Caco-2 (cell line): ENCODE results near the gene DCLRE1C. TPM values are rescaled to one million over a fixed set of nuclear protein-coding genes. Genes with fewer than 3 reads are reported as not detected.
A peak's percentile ranks its signal among the peaks of the same experiment; 100 is the strongest.

Experiments used
- BruUV-seq: library from RNA; stranded (reverse); fragments of 400-500 nt; replicated peaks from 2 replicates; lab custom pipeline; 2021; lab: Mats Ljungman, UMichigan
- CTCF ChIA-PET: fragments of 300-600 bp; sonication (Branson Sonifier 250); formaldehyde crosslinking; loops from one replicate; lab custom pipeline; 2022; ENCODE audit warnings: antibody characterized with exemption; lab: Charles Lee
- POLR2A ChIA-PET: fragments of 300-600 bp; sonication (Branson Sonifier 250); formaldehyde crosslinking; loops from one replicate; lab custom pipeline; 2022; ENCODE audit warnings: antibody characterized with exemption; lab: Charles Lee
- DNase-seq, 2 experiments: peaks; one replicate each; pipeline versions ENCODE4 v3.0.0 to v3.0.0-alpha.2; 2020 to 2022
- H3K27me3 ChIP-seq: replicated peaks from 2 replicates; pipeline ENCODE4 v1.6.0; 2011; ENCODE audit warnings: low read length; ENCODE audit not compliant: control insufficient read depth, insufficient read depth
- H3K36me3 ChIP-seq: 2 replicates; pipeline ENCODE4 v1.5.1; 2011; ENCODE audit warnings: low read length; ENCODE audit not compliant: control insufficient read depth, insufficient read depth
- H3K4me1 ChIP-seq: fragments of 250-450 bp; sonication (Bioruptor Pico); 2 replicates; pipeline ENCODE4 v1.5.1; 2020; ENCODE audit warnings: mild to moderate bottlenecking
- H3K4me3 ChIP-seq: 2 replicates; pipeline ENCODE4 v1.5.1; 2011; ENCODE audit warnings: low read depth, mild to moderate bottlenecking, control low read depth, low read length
- H3K9me3 ChIP-seq: fragments of 250-450 bp; sonication (Bioruptor Pico); 2 replicates; pipeline ENCODE4 v1.5.1; 2020; ENCODE audit warnings: mild to moderate bottlenecking, moderate library complexity
- H3K27ac Mint-ChIP-seq: one replicate; pipeline ENCODE4 v1.8.0; 2022; ENCODE audit warnings: mixed read lengths; ENCODE audit not compliant: unreplicated experiment
- H3K27me3 Mint-ChIP-seq: one replicate; pipeline ENCODE4 v1.8.0; 2022; ENCODE audit warnings: mixed read lengths; ENCODE audit not compliant: insufficient read depth, unreplicated experiment
- H3K36me3 Mint-ChIP-seq: one replicate; pipeline ENCODE4 v1.8.0; 2022; ENCODE audit warnings: mild to moderate bottlenecking, mixed read lengths; ENCODE audit not compliant: insufficient read depth, unreplicated experiment
- H3K4me1 Mint-ChIP-seq: one replicate; pipeline ENCODE4 v1.8.0; 2022; ENCODE audit warnings: low read depth, mixed read lengths; ENCODE audit not compliant: unreplicated experiment
- H3K4me3 Mint-ChIP-seq: one replicate; pipeline ENCODE4 v1.8.0; 2022; ENCODE audit warnings: mild to moderate bottlenecking, moderate library complexity, mixed read lengths; ENCODE audit not compliant: unreplicated experiment
- H3K9me3 Mint-ChIP-seq: one replicate; pipeline ENCODE4 v1.8.0; 2022; ENCODE audit warnings: mixed read lengths; ENCODE audit not compliant: unreplicated experiment
- intact Hi-C: fragments of 100-400 bp; cut with micrococcal nuclease; formaldehyde crosslinking; loops from one replicate; pipeline ENCODE4 v1.10.0; 2022; ENCODE audit not compliant: unreplicated experiment
- total RNA-seq: library from RNA; stranded (reverse); gene quantifications from 2 replicates; pipeline ENCODE4 v1.2.3, GENCODE V29; 2022
- TF ChIP-seq, protein P1 (sequence below), 2 experiments: fragments of 200-600 bp in 1 of 2; IDR thresholded peaks; 1 replicate in 1 of 2; 2 replicates in 1 of 2; pipeline versions ENCODE4 v1.5.1 to v1.8.0; 2011 to 2022; ENCODE audit warnings: antibody characterized with exemption in 1 of 2, control low read depth in 1 of 2, inconsistent platforms in 1 of 2, low read depth in 1 of 2, low read length in 1 of 2, mild to moderate bottlenecking in 1 of 2, moderate library complexity in 1 of 2; ENCODE audit not compliant: insufficient read depth in 1 of 2, severe bottlenecking in 1 of 2, unreplicated experiment in 1 of 2

DCLRE1C gene
- total RNA-seq, 1 experiment from 2014 or later, result 23.7 TPM

DNA sequence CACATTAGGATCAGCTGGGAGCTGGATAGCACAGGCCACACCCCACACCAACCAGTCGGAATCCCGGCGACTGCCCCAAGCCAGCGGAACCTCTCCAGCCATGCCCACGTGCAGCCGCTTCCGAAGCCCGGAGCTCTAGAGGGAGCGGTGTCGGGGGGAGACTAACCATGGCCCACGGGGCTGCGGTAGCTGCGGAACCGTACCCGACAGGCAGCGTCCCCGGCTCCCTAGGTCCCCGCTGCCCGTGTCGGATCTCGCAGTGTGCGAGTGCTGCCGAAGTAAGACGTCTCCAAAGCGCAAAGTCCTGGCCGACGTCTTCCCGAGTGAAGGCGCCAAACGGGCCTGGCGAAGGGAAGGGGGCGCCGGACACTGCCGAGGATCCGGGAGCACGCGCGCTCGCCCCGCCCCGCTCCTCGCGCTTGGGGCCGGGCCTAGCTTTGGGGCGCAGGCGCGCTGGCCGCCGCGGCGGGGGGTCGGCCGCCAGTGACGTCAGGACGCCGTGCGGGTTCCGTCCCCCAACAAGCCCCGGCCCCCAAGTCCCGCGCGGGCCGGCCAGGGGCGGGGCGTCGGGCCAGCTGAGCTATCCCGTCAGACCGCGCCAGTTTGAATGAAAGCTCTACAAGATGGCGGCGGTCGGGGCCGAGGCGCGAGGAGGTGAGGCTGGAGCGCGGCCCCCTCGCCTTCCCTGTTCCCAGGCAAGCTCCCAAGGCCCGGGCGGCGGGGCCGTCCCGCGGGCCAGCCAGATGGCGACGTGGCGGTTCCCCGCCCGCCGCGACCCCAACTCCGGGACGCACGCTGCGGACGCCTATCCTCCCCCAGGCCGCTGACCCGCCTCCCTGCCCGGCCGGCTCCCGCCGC lies 75.4 kb downstream of the DCLRE1C start, which contains the start of gene SUV39H2:
Gene SUV39H2, plus strand, starts transcription at position 601 of the 858 bp plus-strand sequence. Its CDS starts 23 bp downstream, at position 624.
- Histone ChIP-seq H3K36me3 (no peaks in the 10 kb centered on the region), H3K4me1 (peaks cover 9% of the 10 kb centered on the region; the same call in 1 of the 2 replicates), H3K27me3 (no peaks in the 10 kb centered on the region), H3K9me3 (no peaks in the 10 kb centered on the region), H3K4me3 (peak within 1 kb of the TSS; percentile 93)
- intact Hi-C loops, result loop anchor here (1.0 to 5.0 kb wide), 7 partner anchors 18 to 381 kb away; partner anchors contain the start of genes CDNF, DCLRE1C, HSPA14 and MEIG1
- H3K4me1 Mint-ChIP-seq, result peaks cover 14% of the 10 kb centered on the region
- H3K9me3 Mint-ChIP-seq, result no peaks in the 10 kb centered on the region
- TF ChIP-seq, protein P1, sequence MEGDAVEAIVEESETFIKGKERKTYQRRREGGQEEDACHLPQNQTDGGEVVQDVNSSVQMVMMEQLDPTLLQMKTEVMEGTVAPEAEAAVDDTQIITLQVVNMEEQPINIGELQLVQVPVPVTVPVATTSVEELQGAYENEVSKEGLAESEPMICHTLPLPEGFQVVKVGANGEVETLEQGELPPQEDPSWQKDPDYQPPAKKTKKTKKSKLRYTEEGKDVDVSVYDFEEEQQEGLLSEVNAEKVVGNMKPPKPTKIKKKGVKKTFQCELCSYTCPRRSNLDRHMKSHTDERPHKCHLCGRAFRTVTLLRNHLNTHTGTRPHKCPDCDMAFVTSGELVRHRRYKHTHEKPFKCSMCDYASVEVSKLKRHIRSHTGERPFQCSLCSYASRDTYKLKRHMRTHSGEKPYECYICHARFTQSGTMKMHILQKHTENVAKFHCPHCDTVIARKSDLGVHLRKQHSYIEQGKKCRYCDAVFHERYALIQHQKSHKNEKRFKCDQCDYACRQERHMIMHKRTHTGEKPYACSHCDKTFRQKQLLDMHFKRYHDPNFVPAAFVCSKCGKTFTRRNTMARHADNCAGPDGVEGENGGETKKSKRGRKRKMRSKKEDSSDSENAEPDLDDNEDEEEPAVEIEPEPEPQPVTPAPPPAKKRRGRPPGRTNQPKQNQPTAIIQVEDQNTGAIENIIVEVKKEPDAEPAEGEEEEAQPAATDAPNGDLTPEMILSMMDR (IDR thresholded peaks at IDR 0.05; ENCODE audit: insufficient read depth in 1 of 2, low read depth in 1 of 2, low read length in 1 of 2, severe bottlenecking in 1 of 2, unreplicated experiment in 1 of 2), result peak in 1 of 2 experiments; percentile 6
- POLR2A ChIA-PET, result interaction anchor here (0.5 to 4.1 kb wide), 22 partner anchors 8 to 693 kb away, joined by 3 to 64 read pairs (median 5); partner anchors contain the start of genes CDNF, DCLRE1C, HSPA14 and MEIG1
- H3K36me3 Mint-ChIP-seq, result peaks cover 51% of the 10 kb centered on the region
- DNase-seq, result peak; percentile 96 to 99
- H3K27ac Mint-ChIP-seq, result peak within 1 kb of the TSS; percentile 99
- no peaks in the 10 kb centered on the region for H3K27me3 Mint-ChIP-seq
- H3K4me3 Mint-ChIP-seq, result peak within 1 kb of the TSS; percentile 99
- CTCF ChIA-PET, result interaction anchor here (0.5 to 2.5 kb wide), 9 partner anchors 11 to 1152 kb away, joined by 3 to 13 read pairs (median 3); partner anchors contain the start of genes CDNF, HSPA14, MEIG1 and MSANTD7
- no TSS peak for BruUV-seq

DNA sequence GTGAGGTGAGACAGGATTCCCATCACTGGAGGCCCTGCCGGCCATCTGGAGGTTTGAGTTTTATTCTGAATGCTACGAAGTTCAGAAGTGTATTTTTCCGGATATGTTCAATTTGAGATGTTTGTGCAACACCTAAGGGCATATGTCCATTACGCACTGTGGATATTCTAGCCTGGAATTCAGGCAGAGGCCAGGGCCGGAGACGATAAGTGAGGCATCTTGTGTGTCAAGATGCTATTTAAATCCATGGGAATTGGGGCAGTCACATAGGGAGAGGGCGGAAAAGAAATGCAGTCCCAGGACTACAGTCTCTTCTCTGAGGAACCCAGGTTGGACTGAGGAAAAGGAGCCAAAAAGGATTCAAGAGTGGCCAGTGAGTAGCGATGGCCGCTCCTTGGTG lies 77.1 kb downstream of the DCLRE1C start:
- peaks cover 14% of the 10 kb centered on the region for H3K4me1 Mint-ChIP-seq
- H3K36me3 Mint-ChIP-seq, result peaks cover 38% of the 10 kb centered on the region
- intact Hi-C loops, result loop anchor here (5.0 kb wide), 2 partner anchors 96 to 379 kb away; no protein-coding TSS in a partner anchor
- CTCF ChIA-PET, result no interaction called here
- peak overlapping the region; percentile 93 for H3K4me3 ChIP-seq
- no peaks in the 10 kb centered on the region for H3K9me3 ChIP-seq
- H3K4me3 Mint-ChIP-seq, result peak overlapping the region; percentile 99
- H3K27me3 Mint-ChIP-seq, result no peaks in the 10 kb centered on the region
- no peaks in the 10 kb centered on the region for H3K9me3 Mint-ChIP-seq
- H3K27me3 ChIP-seq, result no peaks in the 10 kb centered on the region
- DNase-seq, result no peak
- H3K27ac Mint-ChIP-seq, result peak overlapping the region; percentile 99
- H3K36me3 ChIP-seq, result no peaks in the 10 kb centered on the region
- peaks cover 9% of the 10 kb centered on the region; the same call in 1 of the 2 replicates for H3K4me1 ChIP-seq
- POLR2A ChIA-PET, result interaction anchor here (0.6 to 4.1 kb wide), 2 partner anchors 32 to 39 kb away, joined by 3 to 64 read pairs; partner anchors contain the start of genes CDNF, HSPA14 and MSANTD7
- TF ChIP-seq, protein P1 (IDR thresholded peaks at IDR 0.05; ENCODE audit: insufficient read depth in 1 of 2, low read depth in 1 of 2, low read length in 1 of 2, severe bottlenecking in 1 of 2, unreplicated experiment in 1 of 2), result no peak
- no TSS peak for BruUV-seq

DNA sequence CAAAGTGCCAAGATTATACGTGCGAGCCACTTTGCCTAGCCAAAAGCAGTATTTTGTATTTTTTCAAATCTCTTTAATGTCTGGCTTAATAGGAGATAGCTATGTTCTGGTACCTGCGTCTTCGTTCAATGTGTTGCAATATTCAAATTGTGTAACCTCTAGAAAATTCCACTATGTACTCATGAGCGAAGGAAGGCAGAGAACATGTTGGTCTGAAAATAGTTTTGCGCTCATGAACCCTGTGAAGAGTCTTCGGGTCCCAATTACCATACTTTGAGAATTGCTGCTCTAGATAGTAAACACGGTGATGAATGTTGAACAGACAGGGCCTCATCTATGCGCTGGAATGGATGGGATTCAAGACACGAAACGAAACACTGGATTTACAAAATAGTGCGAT lies 78.0 kb downstream of the DCLRE1C start:
- Histone ChIP-seq H3K9me3 (no peaks in the 10 kb centered on the region), H3K27me3 (no peaks in the 10 kb centered on the region), H3K4me3 (no peak overlapping the region), H3K4me1 (peaks cover 9% of the 10 kb centered on the region; the same call in 1 of the 2 replicates), H3K36me3 (no peaks in the 10 kb centered on the region)
- Mint-ChIP-seq H3K36me3 (peaks cover 37% of the 10 kb centered on the region), H3K9me3 (no peaks in the 10 kb centered on the region), H3K4me3 (peak overlapping the region; percentile 15), H3K4me1 (peaks cover 14% of the 10 kb centered on the region), H3K27ac (no peak overlapping the region), H3K27me3 (no peaks in the 10 kb centered on the region)
- intact Hi-C loops, result loop anchor here (5.0 kb wide), 2 partner anchors 96 to 379 kb away; no protein-coding TSS in a partner anchor
- BruUV-seq, result no TSS peak
- ChIA-PET CTCF (no interaction called here), POLR2A (no interaction called here)
- TF ChIP-seq, protein P1 (IDR thresholded peaks at IDR 0.05; ENCODE audit: insufficient read depth in 1 of 2, low read depth in 1 of 2, low read length in 1 of 2, severe bottlenecking in 1 of 2, unreplicated experiment in 1 of 2), result no peak
- DNase-seq, result no peak
